Stimulated activated CD8-positive, alpha-beta memory T cell treated with anti-CD3 and anti-CD28 coated beads, Interleukin-7, amount 100 ng/mL, for 1 hour (primary cell): ENCODE measurements around the gene BLID.

Experiments
- DNase-seq, 2 donors: peaks; one replicate each; pipeline ENCODE4 v3.0.0-alpha.2; 2020; ENCODE audit warnings: low read depth in 2 of 2

Gene BLID, protein sequence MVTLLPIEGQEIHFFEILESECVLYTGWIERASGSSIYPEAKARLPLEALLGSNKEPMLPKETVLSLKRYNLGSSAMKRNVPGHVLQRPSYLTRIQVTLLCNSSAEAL

GRCh38 chr11:122115524-122116379, at the start of gene BLID:
Gene BLID (minus strand): TSS chr11:122116215. CDS start chr11:122115922, 293 bp downstream.
- DNase-seq = no peak

- DNase-seq = no peak
Measured at GRCh38 chr11:122163053-122163819, 47.2 kb upstream of the BLID start.

- no peak for DNase-seq
Measured at GRCh38 chr11:122162095-122162494, 46.1 kb upstream of the BLID start.

GRCh38 chr11:122160841-122161590, 45.0 kb upstream of the BLID start:
- DNase-seq = no peak

DNA sequence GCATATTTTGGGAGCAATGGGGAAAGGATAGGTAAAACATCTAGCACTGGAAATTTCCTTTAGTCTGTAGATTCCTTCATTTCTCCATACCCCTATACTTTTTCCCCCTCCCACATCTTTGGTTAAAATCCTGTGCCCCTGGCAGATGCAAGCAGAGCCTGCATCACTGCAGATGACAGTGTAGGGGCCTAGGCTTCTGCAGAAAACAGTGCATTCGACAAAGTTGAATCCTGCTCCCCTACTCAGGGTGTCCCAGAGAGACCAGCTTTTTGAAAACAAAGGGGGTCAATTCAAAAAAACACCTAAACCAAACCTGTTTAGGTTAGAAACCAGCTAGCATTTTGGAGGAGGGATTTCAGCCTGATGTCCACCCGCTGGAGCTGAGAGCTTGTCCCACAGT, 43.8 kb upstream of the BLID start:
- no peak for DNase-seq

GRCh38 chr11:122159173-122159721, 43.2 kb upstream of the BLID start:
- DNase-seq = no peak

- DNase-seq = no peak
Measured at GRCh38 chr11:122158171-122158570, 42.2 kb upstream of the BLID start.

- no peak for DNase-seq
Measured at GRCh38 chr11:122157653-122158161, 41.7 kb upstream of the BLID start.

DNA sequence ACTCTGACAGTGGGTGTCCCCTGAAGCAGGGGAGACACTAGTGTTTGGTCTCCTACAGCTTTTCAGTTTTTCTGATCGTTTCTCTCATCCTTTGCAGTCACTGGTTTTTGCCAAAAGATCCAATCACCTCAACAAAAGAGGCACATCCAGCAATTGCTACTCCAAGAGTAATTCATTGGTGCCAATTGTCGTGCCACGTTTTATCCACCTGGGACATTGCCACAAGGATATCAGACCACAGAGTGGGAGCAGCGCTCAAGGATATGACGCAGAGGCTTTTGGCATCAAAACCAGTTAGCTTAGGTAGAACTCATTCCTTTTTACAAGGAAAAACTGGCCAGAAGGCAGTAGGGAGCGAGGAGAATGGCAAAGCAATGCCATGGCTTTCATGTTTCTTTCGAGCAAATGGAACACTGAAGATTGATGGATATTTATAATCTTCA, 40.9 kb upstream of the BLID start:
- no peak for DNase-seq

DNA sequence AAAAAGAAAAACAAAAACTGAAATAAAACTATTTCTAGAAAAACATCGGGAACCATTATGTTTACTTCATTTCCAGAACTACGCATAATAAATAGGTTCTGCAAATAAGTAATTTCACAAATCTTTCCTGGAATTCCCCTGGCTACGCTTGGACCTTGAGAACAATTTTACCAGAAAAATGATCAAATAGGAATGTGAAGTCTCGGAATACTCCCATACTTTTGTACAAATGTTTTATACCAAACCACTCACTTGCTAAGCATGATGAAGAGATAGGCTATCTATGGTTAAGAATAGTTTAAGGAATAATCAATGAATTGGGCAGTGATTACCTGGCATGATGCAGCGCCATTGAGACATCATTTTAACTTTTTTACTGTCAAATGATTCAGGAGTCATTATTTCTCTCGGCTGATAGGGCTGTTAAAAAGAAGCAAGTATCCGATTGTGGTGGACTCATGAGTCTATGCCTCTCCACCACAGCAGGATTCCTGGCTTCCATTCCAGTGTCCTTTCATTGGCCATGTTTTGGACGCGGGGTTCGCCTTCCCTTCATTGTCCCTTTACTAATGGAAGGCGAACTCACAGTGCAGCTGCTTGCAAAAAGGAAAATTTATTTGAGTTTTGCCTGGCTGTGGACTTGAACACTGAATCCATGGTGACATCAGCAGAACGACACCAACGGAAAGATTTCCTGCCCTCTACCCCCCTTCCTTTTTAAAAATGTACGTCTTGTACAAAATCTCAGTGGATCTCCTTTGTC, 39.9 kb upstream of the BLID start:
- DNase-seq = no peak

GRCh38 chr11:122154994-122155393, 39.0 kb upstream of the BLID start:
- DNase-seq = no peak

GRCh38 chr11:122154227-122154626, 38.2 kb upstream of the BLID start:
- no peak for DNase-seq

- no peak for DNase-seq
Measured at GRCh38 chr11:122153746-122154145, 37.7 kb upstream of the BLID start.

- DNase-seq = no peak
Measured at GRCh38 chr11:122150216-122151124, 34.5 kb upstream of the BLID start.

GRCh38 chr11:122149202-122149601, 33.2 kb upstream of the BLID start:
- no peak for DNase-seq

GRCh38 chr11:122146475-122146874, 30.5 kb upstream of the BLID start:
- no peak for DNase-seq

DNA sequence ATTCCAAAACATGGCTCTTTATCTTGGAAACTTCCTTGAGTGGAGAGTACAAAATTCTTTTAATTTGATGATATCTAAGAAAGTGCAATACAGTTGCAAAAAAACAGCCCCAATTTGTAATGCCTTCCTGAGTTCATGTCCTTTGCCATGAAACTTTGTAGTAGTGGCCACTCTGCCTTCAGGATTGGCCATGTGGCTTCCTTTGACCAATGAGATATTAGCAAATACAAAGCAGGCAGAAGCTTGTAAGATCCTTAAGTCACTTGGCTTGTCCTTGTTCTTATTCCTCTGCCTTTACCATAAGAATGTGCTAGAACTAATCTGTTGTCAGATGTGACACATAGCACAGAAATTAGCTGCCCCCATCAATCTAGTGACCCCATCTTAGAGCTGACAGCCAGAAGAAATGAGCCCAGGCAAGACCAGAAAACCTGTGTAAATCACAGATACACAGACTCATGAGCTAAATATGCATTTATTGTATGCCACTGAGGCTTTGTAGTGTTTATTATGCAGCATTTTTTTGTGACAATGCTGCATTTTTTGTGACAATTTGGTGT, 29.8 kb upstream of the BLID start:
- DNase-seq = no peak

- no peak for DNase-seq
Measured at GRCh38 chr11:122144752-122145151, 28.7 kb upstream of the BLID start.

- DNase-seq = no peak
Measured at GRCh38 chr11:122141725-122142124, 25.7 kb upstream of the BLID start.
